Neural progenitor cell (in vitro differentiated cells): Measurements from ENCODE around the gene PATJ.

Experiments
- CTCF ChIP-seq: fragments of 200-600 bp; sonication (generic); IDR thresholded peaks from 2 replicates; pipeline ENCODE4 v1.5.1; 2017; ENCODE audit warnings: antibody characterized with exemption, mild to moderate bottlenecking
- EZH2phosphoT487 ChIP-seq: fragments of 200-600 bp; sonication (generic); IDR thresholded peaks from 2 replicates; pipeline ENCODE4 v1.6.1; 2017; ENCODE audit warnings: antibody characterized with exemption

- TF ChIP-seq CTCF (no peak), EZH2phosphoT487 (no peak)
Observed at GRCh38 chr1:62198781-62199125, 456.5 kb downstream of the PATJ start.
